HepG2 (cell line): ENCODE measurements around the gene SERPINF2. TPM values are rescaled to one million over a fixed set of nuclear protein-coding genes. Genes with fewer than 3 reads are reported as not detected.

Experiments
- BCL6 ChIP-seq: IDR thresholded peaks from 2 replicates; pipeline ENCODE4 v1.6.1; 2016; ENCODE audit warnings: missing genetic modification reagents, missing compliant biosample characterization
- CREB1 ChIP-seq, 2 experiments: fragments of 450-650 bp in 1 of 2; IDR thresholded peaks; 2 replicates each; pipeline ENCODE4 v1.6.1; 2016 to 2017; ENCODE audit warnings: control low read depth in 1 of 2, mild to moderate bottlenecking in 1 of 2, missing compliant biosample characterization in 1 of 2, missing genetic modification characterization in 1 of 2
- GATAD1 ChIP-seq: IDR thresholded peaks from 2 replicates; pipeline ENCODE4 v1.6.1; 2016; ENCODE audit warnings: missing genetic modification reagents, missing compliant biosample characterization
- NR3C1 ChIP-seq: sonication (generic); formaldehyde crosslinking; IDR thresholded peaks from 2 replicates; pipeline ENCODE4 v1.4.0; 2020; ENCODE audit warnings: missing genetic modification reagents
- PHF8 ChIP-seq: sonication (generic); formaldehyde crosslinking; IDR thresholded peaks from 2 replicates; pipeline ENCODE4 v1.5.0; 2020; ENCODE audit warnings: missing genetic modification reagents
- REST ChIP-seq, 2 experiments: IDR thresholded peaks; 2 replicates each; pipeline ENCODE4 v1.6.1; 2011 to 2012; ENCODE audit warnings: low read length in 2 of 2, borderline replicate concordance in 1 of 2, low read depth in 1 of 2, mild to moderate bottlenecking in 1 of 2, moderate library complexity in 1 of 2
- TERF1 ChIP-seq: sonication (generic); formaldehyde crosslinking; IDR thresholded peaks from 2 replicates; pipeline ENCODE4 v1.8.0; 2022; ENCODE audit warnings: mild to moderate bottlenecking, missing genetic modification reagents, moderate library complexity
- TGIF2 ChIP-seq: IDR thresholded peaks from 2 replicates; pipeline ENCODE4 v1.6.1; 2016; ENCODE audit warnings: control low read depth, missing compliant biosample characterization
- THRA ChIP-seq: sonication (generic); formaldehyde crosslinking; IDR thresholded peaks from 2 replicates; pipeline ENCODE4 v1.4.0; 2020; ENCODE audit warnings: missing genetic modification reagents, borderline replicate concordance
- ZNF24 ChIP-seq: fragments of 450-650 bp; IDR thresholded peaks from 2 replicates; pipeline ENCODE4 v1.6.1; 2017; ENCODE audit warnings: antibody characterized with exemption, mild to moderate bottlenecking
- ZNF552 ChIP-seq: sonication (generic); formaldehyde crosslinking; IDR thresholded peaks from 2 replicates; pipeline ENCODE4 v1.9.0; 2022; ENCODE audit warnings: missing genetic modification reagents, mild to moderate bottlenecking, borderline replicate concordance
- ZNF614 ChIP-seq: IDR thresholded peaks from 2 replicates; pipeline ENCODE4 v1.6.1; 2018; ENCODE audit warnings: missing biosample characterization, missing genetic modification reagents, inconsistent platforms, borderline replicate concordance
- polyA plus RNA-seq, 8 experiments: library from polyadenylated mRNA; depleted of rRNA in 3 of 8; stranded (reverse) in 7 of 8; unstranded in 1 of 8; fragments of >200 nt; fragmentation: Illumina TruSeq in 4 of 8; extraction: Trizol in 4 of 8; gene quantifications; 2 replicates each; pipeline versions ENCODE4 v1.2.1 to v1.2.3, GENCODE V29; 2011 to 2016; ENCODE audit warnings: low read depth in 4 of 8, missing spikeins in 1 of 8, mixed read lengths in 1 of 8; ENCODE audit not compliant: insufficient read depth in 1 of 8
- total RNA-seq, 5 experiments: library from RNA; depleted of rRNA; stranded (reverse); fragments of >200 nt; fragmentation: Illumina TruSeq; extraction: Trizol; gene quantifications; 2 replicates each; pipeline ENCODE4 v1.2.3, GENCODE V29; 2016; ENCODE audit warnings: low read depth in 1 of 5
- TF ChIP-seq, protein P1 (sequence below): sonication (generic); formaldehyde crosslinking; IDR thresholded peaks from 2 replicates; pipeline ENCODE4 v1.5.1; 2020; ENCODE audit warnings: mild to moderate bottlenecking, missing genetic modification reagents, moderate library complexity
- TF ChIP-seq, protein P2 (sequence below): IDR thresholded peaks from 2 replicates; pipeline ENCODE4 v1.6.1; 2016; ENCODE audit warnings: low read depth, borderline replicate concordance
- TF ChIP-seq, protein P3 (sequence below): conservative IDR thresholded peaks from 2 replicates; pipeline ENCODE4 v1.6.1; 2018; ENCODE audit warnings: missing genetic modification reagents
- TF ChIP-seq, protein P4 (sequence below): sonication (generic); formaldehyde crosslinking; IDR thresholded peaks from 2 replicates; pipeline ENCODE4 v1.4.0; 2020; ENCODE audit warnings: mild to moderate bottlenecking, missing genetic modification reagents

The SERPINF2 gene
- total and polyA plus RNA-seq, 2 of the 13 experiments (the other 11 are each of a cell fraction or from before 2014, with no cell fraction given): 309 to 548 TPM

DNA sequence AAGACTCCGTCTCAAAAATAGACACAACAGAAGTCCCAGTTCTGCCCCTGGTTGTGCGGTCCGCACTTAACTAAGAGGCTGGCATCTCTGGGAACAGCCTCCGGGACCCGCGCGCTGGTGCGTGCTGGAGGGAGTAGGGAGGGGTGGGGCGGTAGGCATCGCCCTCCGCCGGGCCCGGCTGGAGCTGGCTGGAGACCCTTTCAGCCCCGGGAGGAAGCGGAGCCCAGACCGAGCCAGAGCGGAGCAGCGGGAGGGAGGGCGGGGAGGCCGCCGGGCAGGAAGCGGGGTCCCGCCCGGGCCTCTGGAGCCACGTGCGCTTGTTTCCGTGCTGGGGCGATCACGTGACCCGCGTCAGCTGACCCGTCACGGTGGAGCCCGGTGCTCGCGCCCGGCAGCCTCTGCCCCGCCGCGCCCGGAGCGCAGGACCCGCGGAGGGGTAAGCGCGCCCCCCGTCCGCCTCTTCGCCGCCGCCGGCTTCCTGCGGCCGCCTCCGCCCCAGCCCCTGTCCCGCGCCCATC is 18.3 kb upstream of the SERPINF2 start, which contains the start of gene WDR81 (continued):
- TF ChIP-seq, protein P1, sequence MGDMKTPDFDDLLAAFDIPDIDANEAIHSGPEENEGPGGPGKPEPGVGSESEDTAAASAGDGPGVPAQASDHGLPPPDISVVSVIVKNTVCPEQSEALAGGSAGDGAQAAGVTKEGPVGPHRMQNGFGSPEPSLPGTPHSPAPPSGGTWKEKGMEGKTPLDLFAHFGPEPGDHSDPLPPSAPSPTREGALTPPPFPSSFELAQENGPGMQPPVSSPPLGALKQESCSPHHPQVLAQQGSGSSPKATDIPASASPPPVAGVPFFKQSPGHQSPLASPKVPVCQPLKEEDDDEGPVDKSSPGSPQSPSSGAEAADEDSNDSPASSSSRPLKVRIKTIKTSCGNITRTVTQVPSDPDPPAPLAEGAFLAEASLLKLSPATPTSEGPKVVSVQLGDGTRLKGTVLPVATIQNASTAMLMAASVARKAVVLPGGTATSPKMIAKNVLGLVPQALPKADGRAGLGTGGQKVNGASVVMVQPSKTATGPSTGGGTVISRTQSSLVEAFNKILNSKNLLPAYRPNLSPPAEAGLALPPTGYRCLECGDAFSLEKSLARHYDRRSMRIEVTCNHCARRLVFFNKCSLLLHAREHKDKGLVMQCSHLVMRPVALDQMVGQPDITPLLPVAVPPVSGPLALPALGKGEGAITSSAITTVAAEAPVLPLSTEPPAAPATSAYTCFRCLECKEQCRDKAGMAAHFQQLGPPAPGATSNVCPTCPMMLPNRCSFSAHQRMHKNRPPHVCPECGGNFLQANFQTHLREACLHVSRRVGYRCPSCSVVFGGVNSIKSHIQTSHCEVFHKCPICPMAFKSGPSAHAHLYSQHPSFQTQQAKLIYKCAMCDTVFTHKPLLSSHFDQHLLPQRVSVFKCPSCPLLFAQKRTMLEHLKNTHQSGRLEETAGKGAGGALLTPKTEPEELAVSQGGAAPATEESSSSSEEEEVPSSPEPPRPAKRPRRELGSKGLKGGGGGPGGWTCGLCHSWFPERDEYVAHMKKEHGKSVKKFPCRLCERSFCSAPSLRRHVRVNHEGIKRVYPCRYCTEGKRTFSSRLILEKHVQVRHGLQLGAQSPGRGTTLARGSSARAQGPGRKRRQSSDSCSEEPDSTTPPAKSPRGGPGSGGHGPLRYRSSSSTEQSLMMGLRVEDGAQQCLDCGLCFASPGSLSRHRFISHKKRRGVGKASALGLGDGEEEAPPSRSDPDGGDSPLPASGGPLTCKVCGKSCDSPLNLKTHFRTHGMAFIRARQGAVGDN (CRISPR knock-in tag): peak; percentile 90
- TF ChIP-seq TERF1 (0 out of 2 replicates have a peak, but pooled peaks have one; percentile 9), ZNF24 (no peak), REST (IDR thresholded peaks at IDR 0.05; ENCODE audit: borderline replicate concordance in 1 of 2, low read depth in 1 of 2, low read length in 2 of 2) (peak in 1 of 2 experiments; percentile 34; a peak in 1 of 4 replicates), NR3C1 (no peak), GATAD1 (peak; percentile 91), THRA (CRISPR knock-in tag) (no peak; the same call in none of the 2 replicates), CREB1 (IDR thresholded peaks at IDR 0.05) (peak; percentile 46; the same call in 1 of the 2 replicates), CREB1 (CRISPR knock-in tag; IDR thresholded peaks at IDR 0.05) (no peak), ZNF614 (CRISPR knock-in tag) (no peak), BCL6 (peak; percentile 34; the same call in 1 of the 2 replicates), ZNF552 (CRISPR knock-in tag) (no peak; the same call in 1 of the 2 replicates), TGIF2 (CRISPR knock-in tag) (peak; percentile 71), PHF8 (CRISPR knock-in tag) (peak; percentile 36)
- TF ChIP-seq, protein P2, sequence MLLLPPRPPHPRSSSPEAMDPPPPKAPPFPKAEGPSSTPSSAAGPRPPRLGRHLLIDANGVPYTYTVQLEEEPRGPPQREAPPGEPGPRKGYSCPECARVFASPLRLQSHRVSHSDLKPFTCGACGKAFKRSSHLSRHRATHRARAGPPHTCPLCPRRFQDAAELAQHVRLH: 0 out of 2 replicates have a peak, but pooled peaks have one; percentile 40
- TF ChIP-seq, protein P3, sequence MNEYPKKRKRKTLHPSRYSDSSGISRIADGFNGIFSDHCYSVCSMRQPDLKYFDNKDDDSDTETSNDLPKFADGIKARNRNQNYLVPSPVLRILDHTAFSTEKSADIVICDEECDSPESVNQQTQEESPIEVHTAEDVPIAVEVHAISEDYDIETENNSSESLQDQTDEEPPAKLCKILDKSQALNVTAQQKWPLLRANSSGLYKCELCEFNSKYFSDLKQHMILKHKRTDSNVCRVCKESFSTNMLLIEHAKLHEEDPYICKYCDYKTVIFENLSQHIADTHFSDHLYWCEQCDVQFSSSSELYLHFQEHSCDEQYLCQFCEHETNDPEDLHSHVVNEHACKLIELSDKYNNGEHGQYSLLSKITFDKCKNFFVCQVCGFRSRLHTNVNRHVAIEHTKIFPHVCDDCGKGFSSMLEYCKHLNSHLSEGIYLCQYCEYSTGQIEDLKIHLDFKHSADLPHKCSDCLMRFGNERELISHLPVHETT: peak; percentile 72; the same call in 1 of the 2 replicates
- TF ChIP-seq, protein P4, sequence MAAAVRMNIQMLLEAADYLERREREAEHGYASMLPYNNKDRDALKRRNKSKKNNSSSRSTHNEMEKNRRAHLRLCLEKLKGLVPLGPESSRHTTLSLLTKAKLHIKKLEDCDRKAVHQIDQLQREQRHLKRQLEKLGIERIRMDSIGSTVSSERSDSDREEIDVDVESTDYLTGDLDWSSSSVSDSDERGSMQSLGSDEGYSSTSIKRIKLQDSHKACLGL: peak; percentile 76
